HG03060 (cell line): Measurements from ENCODE around the gene HMGN5.

Experiments
- ATAC-seq: cut with Tn5 transposase; IDR thresholded peaks from one replicate; pipeline ENCODE4 v1.9.1; 2021; ENCODE audit warnings: low read depth, moderate number of reproducible peaks; ENCODE audit not compliant: unreplicated experiment

HMGN5 gene

GRCh38 chrX:81120936-81121371 is 80.8 kb downstream of the HMGN5 start:
- ATAC-seq: peak; percentile 46

GRCh38 chrX:81120258-81120935 is 81.3 kb downstream of the HMGN5 start:
- peak; percentile 9 for ATAC-seq

- ATAC-seq: no peak
Observed at GRCh38 chrX:81114757-81115156, 87.0 kb downstream of the HMGN5 start.

GRCh38 chrX:81110286-81110685 is 91.4 kb downstream of the HMGN5 start:
- ATAC-seq: no peak

- ATAC-seq: no peak
Observed at GRCh38 chrX:81082649-81083048, 119.1 kb downstream of the HMGN5 start.
